Measurements from ENCODE around the gene DDX39B. TPM values are rescaled to one million over a fixed set of nuclear protein-coding genes. Genes with fewer than 3 reads are reported as not detected.
"Not testable (repeated sequence)": the region's sequence is repeated elsewhere in the genome, so short reads cannot be mapped to it uniquely, and the experiment has no call there.

The DDX39B gene
- total RNA-seq, 1 experiment from 2014 or later, result 467 TPM

GRCh38 chr6:31486065-31486837 is 55.6 kb downstream of the DDX39B start:
- H3K27me3 ChIP-seq (replicated peaks); H3K36me3 ChIP-seq; H3K4me1 ChIP-seq (replicated peaks); H3K9me3 ChIP-seq (replicated peaks); DNase-seq (ENCODE audit: low read depth in 1 of 2, low spot score in 2 of 2); H3K4me3 ChIP-seq; H3K27ac ChIP-seq: not testable (repeated sequence)

- Histone ChIP-seq H3K27ac (no peak overlapping the region; the same call in 1 of the 2 replicates), H3K36me3 (peaks cover 8% of the 10 kb centered on the region; the same call in 1 of the 2 replicates), H3K9me3 (replicated peaks) (no peaks in the 10 kb centered on the region), H3K4me3 (no peak overlapping the region), H3K4me1 (replicated peaks) (peaks cover 4% of the 10 kb centered on the region), H3K27me3 (replicated peaks) (no peaks in the 10 kb centered on the region)
- peak in 1 of 2 experiments; percentile 15 for DNase-seq (ENCODE audit: low read depth in 1 of 2, low spot score in 2 of 2)
Observed at GRCh38 chr6:31485055-31485454, 56.7 kb downstream of the DDX39B start.

- Histone ChIP-seq H3K4me1 (replicated peaks) (peaks cover 4% of the 10 kb centered on the region), H3K36me3 (peaks cover 12% of the 10 kb centered on the region; the same call in 1 of the 2 replicates), H3K9me3 (replicated peaks) (no peaks in the 10 kb centered on the region), H3K27me3 (replicated peaks) (no peaks in the 10 kb centered on the region), H3K4me3 (no peak overlapping the region), H3K27ac (no peak overlapping the region)
- no peak for DNase-seq (ENCODE audit: low read depth in 1 of 2, low spot score in 2 of 2)
Observed at GRCh38 chr6:31483392-31483791, 58.4 kb downstream of the DDX39B start.

DNA sequence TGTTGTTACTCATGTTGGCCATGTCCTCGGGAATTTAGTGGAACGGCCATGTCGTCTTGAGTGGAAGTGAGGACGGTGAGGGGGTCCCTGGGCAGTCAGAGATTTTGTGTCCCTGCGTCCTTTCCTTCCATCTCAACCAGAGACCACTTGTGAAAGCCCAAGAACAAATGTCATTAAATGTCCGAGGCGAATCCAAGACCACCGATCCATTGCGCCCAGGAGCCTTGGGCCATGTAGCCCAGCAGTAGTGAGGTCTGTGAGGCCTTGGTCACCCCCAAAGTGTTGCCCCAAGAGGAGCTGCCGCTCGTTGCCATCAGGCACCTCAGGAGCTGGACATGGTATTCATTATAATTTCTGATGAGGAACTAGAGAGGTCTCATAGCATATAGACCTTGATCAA is 61.2 kb downstream of the DDX39B start:
- no peak overlapping the region for H3K4me3 ChIP-seq
- DNase-seq (ENCODE audit: low read depth in 1 of 2, low spot score in 2 of 2), result no peak
- H3K9me3 ChIP-seq (replicated peaks), result no peaks in the 10 kb centered on the region
- no peaks in the 10 kb centered on the region for H3K27me3 ChIP-seq (replicated peaks)
- H3K27ac ChIP-seq, result no peak overlapping the region
- H3K4me1 ChIP-seq (replicated peaks), result peaks cover 4% of the 10 kb centered on the region
- H3K36me3 ChIP-seq, result peaks cover 12% of the 10 kb centered on the region; the same call in 1 of the 2 replicates

Other genes starting within 250 kb of the DDX39B start
- 3,537 and 4,578 TPM in 2 replicates for gene HLA-B, start 184.8 kb downstream of the DDX39B start, total RNA-seq (2014; rRNA removed; shearing (Covaris generic))
- gene MICA, start 138.4 kb downstream of the DDX39B start, total RNA-seq (2014; rRNA removed; shearing (Covaris generic)), result 36.1 and 41.7 TPM in 2 replicates
- 32.7 and 60.0 TPM in 2 replicates for gene MICB, start 43.9 kb downstream of the DDX39B start, total RNA-seq (2014; rRNA removed; shearing (Covaris generic))
- not detected in 2 replicates for gene MCCD1, start 13.0 kb downstream of the DDX39B start, total RNA-seq (2014; rRNA removed; shearing (Covaris generic))
- gene ATP6V1G2, start 4.6 kb upstream of the DDX39B start, total RNA-seq (2014; rRNA removed; shearing (Covaris generic)), result 0.13 TPM in 1 of 2 replicates, not detected in the other
- gene NFKBIL1, start 5.6 kb upstream of the DDX39B start, total RNA-seq (2014; rRNA removed; shearing (Covaris generic)), result 21.0 and 22.3 TPM in 2 replicates
- not detected in 2 replicates for gene LTA, start 30.3 kb upstream of the DDX39B start, total RNA-seq (2014; rRNA removed; shearing (Covaris generic))
- not detected in 2 replicates for gene TNF, start 33.6 kb upstream of the DDX39B start, total RNA-seq (2014; rRNA removed; shearing (Covaris generic))
- gene LTB, start 40.4 kb upstream of the DDX39B start, total RNA-seq (2014; rRNA removed; shearing (Covaris generic)), result not detected in 2 replicates
- gene LST1, start 44.3 kb upstream of the DDX39B start, total RNA-seq (2014; rRNA removed; shearing (Covaris generic)), result not detected in 2 replicates
- not detected in 2 replicates for gene NCR3, start 51.0 kb upstream of the DDX39B start, total RNA-seq (2014; rRNA removed; shearing (Covaris generic))
- gene AIF1, start 73.2 kb upstream of the DDX39B start, total RNA-seq (2014; rRNA removed; shearing (Covaris generic)), result not detected in 2 replicates
- 36.1 and 68.6 TPM in 2 replicates for gene PRRC2A, start 78.7 kb upstream of the DDX39B start, total RNA-seq (2014; rRNA removed; shearing (Covaris generic))
- gene BAG6, start 110.7 kb upstream of the DDX39B start, total RNA-seq (2014; rRNA removed; shearing (Covaris generic)), result 187 and 208 TPM in 2 replicates
- gene APOM, start 113.9 kb upstream of the DDX39B start, total RNA-seq (2014; rRNA removed; shearing (Covaris generic)), result 0.75 and 1.1 TPM in 2 replicates
- 21.1 and 23.7 TPM in 2 replicates for gene C6orf47, start 118.8 kb upstream of the DDX39B start, total RNA-seq (2014; rRNA removed; shearing (Covaris generic))
- 8.0 and 13.5 TPM in 2 replicates for gene GPANK1, start 123.0 kb upstream of the DDX39B start, total RNA-seq (2014; rRNA removed; shearing (Covaris generic))
- gene CSNK2B, start 124.1 kb upstream of the DDX39B start, total RNA-seq (2014; rRNA removed; shearing (Covaris generic)), result 270 and 293 TPM in 2 replicates
- 0.19 and 1.6 TPM in 2 replicates for gene LY6G5B, start 128.0 kb upstream of the DDX39B start, total RNA-seq (2014; rRNA removed; shearing (Covaris generic))
- 1.6 TPM in 1 of 2 replicates, not detected in the other for gene LY6G5C, start 139.1 kb upstream of the DDX39B start, total RNA-seq (2014; rRNA removed; shearing (Covaris generic))
- gene ABHD16A, start 161.3 kb upstream of the DDX39B start, total RNA-seq (2014; rRNA removed; shearing (Covaris generic)), result 37.6 and 47.5 TPM in 2 replicates
- not detected in 2 replicates for gene LY6G6F, start 164.9 kb upstream of the DDX39B start, total RNA-seq (2014; rRNA removed; shearing (Covaris generic))
- gene LY6G6D, start 173.3 kb upstream of the DDX39B start, total RNA-seq (2014; rRNA removed; shearing (Covaris generic)), result not detected in 2 replicates
- gene LY6G6C, start 179.7 kb upstream of the DDX39B start, total RNA-seq (2014; rRNA removed; shearing (Covaris generic)), result not detected in 2 replicates
- not detected in 2 replicates for gene MPIG6B, start 181.4 kb upstream of the DDX39B start, total RNA-seq (2014; rRNA removed; shearing (Covaris generic))
- 80.0 and 128 TPM in 2 replicates for gene DDAH2, start 187.3 kb upstream of the DDX39B start, total RNA-seq (2014; rRNA removed; shearing (Covaris generic))
- gene CLIC1, start 194.5 kb upstream of the DDX39B start, total RNA-seq (2014; rRNA removed; shearing (Covaris generic)), result 1,071 and 1,205 TPM in 2 replicates
- 3.9 and 16.7 TPM in 2 replicates for gene MSH5, start 198.0 kb upstream of the DDX39B start, total RNA-seq (2014; rRNA removed; shearing (Covaris generic))
- 1.4 TPM in 1 of 2 replicates, not detected in the other for gene SAPCD1, start 220.7 kb upstream of the DDX39B start, total RNA-seq (2014; rRNA removed; shearing (Covaris generic))
- not detected in 2 replicates for gene VWA7, start 235.3 kb upstream of the DDX39B start, total RNA-seq (2014; rRNA removed; shearing (Covaris generic))